ENCODE data around the gene TLR8.
"Not testable (repeated sequence)": the region's sequence is repeated elsewhere in the genome, so short reads cannot be mapped to it uniquely, and the experiment has no call there.

Gene TLR8

DNA sequence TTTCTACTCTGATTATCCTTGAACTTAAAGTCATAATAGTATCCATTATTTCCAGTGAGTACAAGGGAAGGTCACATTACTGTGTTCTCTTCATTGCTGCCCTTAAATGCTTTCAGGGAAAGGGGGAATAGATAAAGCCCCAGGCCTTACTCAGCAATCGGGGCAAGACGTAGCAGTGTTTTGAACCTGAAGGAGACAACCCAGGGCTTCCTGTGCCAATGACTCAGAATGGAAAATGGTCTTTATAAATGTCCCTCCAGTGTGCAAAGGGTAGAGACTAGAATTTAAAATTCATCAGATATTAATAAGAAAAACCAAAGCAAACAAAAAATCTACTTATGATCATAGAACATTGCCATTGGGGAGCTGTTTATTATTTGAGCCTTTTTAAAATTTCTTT is 23.7 kb downstream of the TLR8 start:
- no peaks in the 10 kb centered on the region for H3K27me3 ChIP-seq (ENCODE audit: control insufficient read depth, low read length)
- TF ChIP-seq, protein P1, sequence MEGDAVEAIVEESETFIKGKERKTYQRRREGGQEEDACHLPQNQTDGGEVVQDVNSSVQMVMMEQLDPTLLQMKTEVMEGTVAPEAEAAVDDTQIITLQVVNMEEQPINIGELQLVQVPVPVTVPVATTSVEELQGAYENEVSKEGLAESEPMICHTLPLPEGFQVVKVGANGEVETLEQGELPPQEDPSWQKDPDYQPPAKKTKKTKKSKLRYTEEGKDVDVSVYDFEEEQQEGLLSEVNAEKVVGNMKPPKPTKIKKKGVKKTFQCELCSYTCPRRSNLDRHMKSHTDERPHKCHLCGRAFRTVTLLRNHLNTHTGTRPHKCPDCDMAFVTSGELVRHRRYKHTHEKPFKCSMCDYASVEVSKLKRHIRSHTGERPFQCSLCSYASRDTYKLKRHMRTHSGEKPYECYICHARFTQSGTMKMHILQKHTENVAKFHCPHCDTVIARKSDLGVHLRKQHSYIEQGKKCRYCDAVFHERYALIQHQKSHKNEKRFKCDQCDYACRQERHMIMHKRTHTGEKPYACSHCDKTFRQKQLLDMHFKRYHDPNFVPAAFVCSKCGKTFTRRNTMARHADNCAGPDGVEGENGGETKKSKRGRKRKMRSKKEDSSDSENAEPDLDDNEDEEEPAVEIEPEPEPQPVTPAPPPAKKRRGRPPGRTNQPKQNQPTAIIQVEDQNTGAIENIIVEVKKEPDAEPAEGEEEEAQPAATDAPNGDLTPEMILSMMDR (IDR thresholded peaks at IDR 0.05; ENCODE audit: low read depth, low read length, poor library complexity, severe bottlenecking), result no peak
- no peak for TF ChIP-seq EZH2phosphoT487 (IDR thresholded peaks at IDR 0.05; ENCODE audit: borderline replicate concordance, low read length)
- H4K20me1 ChIP-seq (ENCODE audit: control insufficient read depth, insufficient read depth, low read depth, low read length), result no peaks in the 10 kb centered on the region
- no peaks in the 10 kb centered on the region for H3K79me2 ChIP-seq (ENCODE audit: control insufficient read depth, low read length)
- no peak overlapping the region for H3K4me2 ChIP-seq (ENCODE audit: low read length)
- no peaks in the 10 kb centered on the region for H3K36me3 ChIP-seq (ENCODE audit: control insufficient read depth, low read length)
- no peaks in the 10 kb centered on the region for H3K9me2 ChIP-seq (replicated peaks; ENCODE audit: control insufficient read depth, low read length)
- no peak overlapping the region for H3K4me3 ChIP-seq (ENCODE audit: low read length)
- H3K27ac ChIP-seq (ENCODE audit: low read depth, low read length), result no peak overlapping the region
- H3F3A ChIP-seq (ENCODE audit: control insufficient read depth, insufficient read depth), result no peaks in the 10 kb centered on the region
- H3K4me1 ChIP-seq (ENCODE audit: control insufficient read depth, low read length), result no peaks in the 10 kb centered on the region
- H3K9me3 ChIP-seq (ENCODE audit: control insufficient read depth, insufficient read depth, low read length), result no peaks in the 10 kb centered on the region

DNA sequence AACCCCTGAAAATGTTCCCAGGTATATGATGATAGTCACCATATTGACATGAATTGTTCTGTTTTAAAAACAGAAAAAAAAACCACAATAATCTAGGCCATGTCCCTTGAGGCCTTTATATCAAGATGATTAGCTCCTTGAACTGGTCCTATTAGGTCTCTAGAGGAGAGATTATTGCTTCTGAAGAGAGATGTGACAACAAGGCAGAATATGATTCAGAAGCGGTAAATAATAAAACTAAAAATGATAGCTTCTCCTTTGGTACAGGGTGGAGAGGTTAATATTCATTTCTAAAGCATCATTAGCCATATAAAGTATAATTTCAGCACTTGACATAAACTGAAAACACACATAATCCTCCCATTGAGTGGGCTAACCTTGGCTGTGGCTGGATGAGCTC is 25.8 kb downstream of the TLR8 start:
- TF ChIP-seq EZH2phosphoT487 (IDR thresholded peaks at IDR 0.05; ENCODE audit: borderline replicate concordance, low read length), result no peak
- TF ChIP-seq, protein P1 (IDR thresholded peaks at IDR 0.05; ENCODE audit: low read depth, low read length, poor library complexity, severe bottlenecking), result no peak
- Histone ChIP-seq H3K9me3 (ENCODE audit: control insufficient read depth, insufficient read depth, low read length) (no peaks in the 10 kb centered on the region), H3K36me3 (ENCODE audit: control insufficient read depth, low read length) (no peaks in the 10 kb centered on the region), H3K27me3 (ENCODE audit: control insufficient read depth, low read length) (no peaks in the 10 kb centered on the region), H4K20me1 (ENCODE audit: control insufficient read depth, insufficient read depth, low read depth, low read length) (no peaks in the 10 kb centered on the region), H3K79me2 (ENCODE audit: control insufficient read depth, low read length) (no peaks in the 10 kb centered on the region), H3K4me2 (ENCODE audit: low read length) (no peak overlapping the region), H3K27ac (ENCODE audit: low read depth, low read length) (no peak overlapping the region), H3K4me1 (ENCODE audit: control insufficient read depth, low read length) (no peaks in the 10 kb centered on the region), H3F3A (ENCODE audit: control insufficient read depth, insufficient read depth) (no peaks in the 10 kb centered on the region), H3K4me3 (ENCODE audit: low read length) (no peak overlapping the region), H3K9me2 (replicated peaks; ENCODE audit: control insufficient read depth, low read length) (no peaks in the 10 kb centered on the region)

DNA sequence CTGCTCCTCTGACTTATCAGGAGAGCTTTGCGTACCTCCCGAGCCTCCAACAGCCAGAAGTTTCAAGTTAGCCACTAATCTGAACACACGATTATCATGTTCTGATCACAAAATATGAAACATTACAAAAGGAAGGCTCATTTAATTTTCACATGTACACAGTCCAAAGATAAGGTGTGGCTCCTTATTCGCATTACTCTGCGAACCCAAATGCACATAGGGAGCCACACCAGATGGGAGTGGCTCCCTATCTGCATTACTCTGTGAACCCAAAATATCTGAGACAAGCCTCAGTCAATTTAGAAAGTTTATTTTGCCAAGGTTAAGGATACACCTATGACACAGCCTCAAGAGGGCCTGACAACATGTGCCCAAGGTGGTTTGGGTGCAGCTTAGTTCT is 28.4 kb downstream of the TLR8 start:
- Histone ChIP-seq H3K27ac (ENCODE audit: low read depth, low read length) (no peak overlapping the region), H4K20me1 (ENCODE audit: control insufficient read depth, insufficient read depth, low read depth, low read length) (no peaks in the 10 kb centered on the region), H3K9me2 (replicated peaks; ENCODE audit: control insufficient read depth, low read length) (no peaks in the 10 kb centered on the region), H3K9me3 (ENCODE audit: control insufficient read depth, insufficient read depth, low read length) (no peaks in the 10 kb centered on the region), H3K4me3 (ENCODE audit: low read length) (no peak overlapping the region), H3K79me2 (ENCODE audit: control insufficient read depth, low read length) (no peaks in the 10 kb centered on the region), H3K4me1 (ENCODE audit: control insufficient read depth, low read length) (no peaks in the 10 kb centered on the region), H3F3A (ENCODE audit: control insufficient read depth, insufficient read depth) (no peaks in the 10 kb centered on the region), H3K36me3 (ENCODE audit: control insufficient read depth, low read length) (no peaks in the 10 kb centered on the region), H3K27me3 (ENCODE audit: control insufficient read depth, low read length) (no peaks in the 10 kb centered on the region), H3K4me2 (ENCODE audit: low read length) (no peak overlapping the region)
- TF ChIP-seq, protein P1 (IDR thresholded peaks at IDR 0.05; ENCODE audit: low read depth, low read length, poor library complexity, severe bottlenecking), result no peak
- TF ChIP-seq EZH2phosphoT487 (IDR thresholded peaks at IDR 0.05; ENCODE audit: borderline replicate concordance, low read length), result no peak

DNA sequence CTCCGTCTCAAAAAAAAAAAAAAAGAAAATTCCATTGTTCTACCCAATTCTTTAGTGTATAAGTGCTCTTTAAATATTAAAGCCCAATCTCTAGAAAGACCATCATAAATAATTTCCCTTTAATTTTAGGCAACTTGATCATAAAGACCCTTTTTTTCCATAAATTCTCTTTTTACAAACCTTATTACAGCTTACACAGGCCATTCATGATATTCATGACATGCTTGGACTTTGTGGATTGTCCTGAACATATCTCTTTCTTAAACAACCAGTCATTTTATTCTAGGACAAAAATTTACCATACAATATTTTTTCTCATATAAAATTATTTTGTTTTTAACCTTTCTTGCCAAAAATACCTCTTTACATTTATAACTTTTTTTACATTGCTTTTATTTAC is 30.5 kb downstream of the TLR8 start:
- no peaks in the 10 kb centered on the region for H3K9me3 ChIP-seq (ENCODE audit: control insufficient read depth, insufficient read depth, low read length)
- H3K4me3 ChIP-seq (ENCODE audit: low read length), result no peak overlapping the region
- no peaks in the 10 kb centered on the region for H3K27me3 ChIP-seq (ENCODE audit: control insufficient read depth, low read length)
- no peaks in the 10 kb centered on the region for H3K36me3 ChIP-seq (ENCODE audit: control insufficient read depth, low read length)
- H4K20me1 ChIP-seq (ENCODE audit: control insufficient read depth, insufficient read depth, low read depth, low read length), result no peaks in the 10 kb centered on the region
- no peaks in the 10 kb centered on the region for H3K4me1 ChIP-seq (ENCODE audit: control insufficient read depth, low read length)
- H3K4me2 ChIP-seq (ENCODE audit: low read length), result no peak overlapping the region
- no peaks in the 10 kb centered on the region for H3K79me2 ChIP-seq (ENCODE audit: control insufficient read depth, low read length)
- no peak overlapping the region for H3K27ac ChIP-seq (ENCODE audit: low read depth, low read length)
- TF ChIP-seq, protein P1 (IDR thresholded peaks at IDR 0.05; ENCODE audit: low read depth, low read length, poor library complexity, severe bottlenecking), result no peak
- H3K9me2 ChIP-seq (replicated peaks; ENCODE audit: control insufficient read depth, low read length), result no peaks in the 10 kb centered on the region
- H3F3A ChIP-seq (ENCODE audit: control insufficient read depth, insufficient read depth), result no peaks in the 10 kb centered on the region

DNA sequence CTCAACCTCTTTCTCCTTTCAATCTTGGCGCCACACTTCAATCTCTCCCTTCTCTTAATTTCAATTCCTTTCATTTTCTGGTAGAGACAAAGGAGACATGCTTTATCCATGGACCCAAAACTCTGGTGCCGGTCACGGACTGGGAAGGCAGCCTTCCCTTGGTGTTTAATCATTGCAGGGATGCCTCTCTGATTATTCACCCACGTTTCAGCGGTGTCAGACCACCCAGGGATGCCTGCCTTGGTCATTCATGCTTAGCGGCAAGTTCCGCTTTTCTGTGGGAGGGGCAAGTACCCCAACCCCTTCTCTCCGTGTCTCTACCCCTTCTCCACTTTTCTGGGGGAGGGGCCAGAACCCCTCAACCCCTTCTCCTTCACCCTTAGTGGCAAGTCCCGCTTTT is 34.1 kb downstream of the TLR8 start:
- not testable (repeated sequence) for H3K9me3 ChIP-seq (ENCODE audit: control insufficient read depth, insufficient read depth, low read length); H3K4me3 ChIP-seq (ENCODE audit: low read length); H3K4me2 ChIP-seq (ENCODE audit: low read length); H3K36me3 ChIP-seq (ENCODE audit: control insufficient read depth, low read length); H3K9me2 ChIP-seq (replicated peaks; ENCODE audit: control insufficient read depth, low read length); H3F3A ChIP-seq (ENCODE audit: control insufficient read depth, insufficient read depth); H3K4me1 ChIP-seq (ENCODE audit: control insufficient read depth, low read length); H4K20me1 ChIP-seq (ENCODE audit: control insufficient read depth, insufficient read depth, low read depth, low read length); H3K27ac ChIP-seq (ENCODE audit: low read depth, low read length); H3K27me3 ChIP-seq (ENCODE audit: control insufficient read depth, low read length); H3K79me2 ChIP-seq (ENCODE audit: control insufficient read depth, low read length)
